HepG2 (cell line): Measurements from ENCODE around the gene XPNPEP1. TPM values are rescaled to one million over a fixed set of nuclear protein-coding genes. Genes with fewer than 3 reads are reported as not detected.

Source experiments
- ATAC-seq: fragments of 200-7000 bp; cut with Tn5 transposase; 3 replicates; pipeline ENCODE4 v1.9.1; 2020; ENCODE audit warnings: mild to moderate bottlenecking, moderate library complexity
- BruUV-seq: library from RNA; stranded (reverse); fragments of 400-500 nt; replicated peaks from 2 replicates; lab custom pipeline; 2021; lab: Mats Ljungman, UMichigan
- CTCF ChIA-PET: fragments of 300-600 bp; formaldehyde crosslinking; extraction: SDS; loops from one replicate; lab custom pipeline; 2021; ENCODE audit warnings: low total read pairs, inconsistent platforms, low intra/inter-chr PET ratio; lab: Yijun Ruan, JAX
- POLR2A ChIA-PET: fragments of 350-600 bp; sonication (Branson Sonifier 250); formaldehyde crosslinking; loops from one replicate; lab custom pipeline; 2020; ENCODE audit warnings: antibody characterized with exemption, inconsistent platforms; lab: Yijun Ruan, JAX
- DNase-seq: peaks from one replicate; pipeline ENCODE4 v3.0.0-alpha.2; 2015; ENCODE audit warnings: low spot score
- FAIRE-seq: peaks from 3 replicates; lab custom pipeline; 2011; peaks lifted over from hg19 to GRCh38; lab: Jason Lieb, UNC
- H2AFZ ChIP-seq: one replicate; pipeline ENCODE4 v1.6.1; 2011; ENCODE audit warnings: low read length, inconsistent platforms
- H3K27ac ChIP-seq: fragments of 300-600 bp; 3 replicates; pipeline ENCODE4 v1.8.0; 2011; ENCODE audit warnings: mixed run types, mild to moderate bottlenecking, mixed read lengths, low read length, inconsistent platforms; ENCODE audit not compliant: insufficient read depth; ENCODE audit errors: extremely low read length
- H3K27me3 ChIP-seq, 2 experiments: fragments of 200-600 bp in 1 of 2; 2 replicates in 1 of 2; 3 replicates in 1 of 2; pipeline versions ENCODE4 v1.6.0 to v1.8.0; 2011; ENCODE audit warnings: low read length in 2 of 2, mild to moderate bottlenecking in 2 of 2, moderate library complexity in 2 of 2, inconsistent platforms in 1 of 2; ENCODE audit not compliant: insufficient read depth in 2 of 2, control insufficient read depth in 1 of 2
- H3K36me3 ChIP-seq, 2 experiments: fragments of 200-600 bp in 1 of 2; replicated peaks in 1 of 2; 2 replicates in 1 of 2; 3 replicates in 1 of 2; pipeline versions ENCODE4 v1.5.1 to v1.8.0; 2011; ENCODE audit warnings: low read length in 2 of 2, inconsistent platforms in 1 of 2; ENCODE audit not compliant: insufficient read depth in 2 of 2, control insufficient read depth in 1 of 2
- H3K4me1 ChIP-seq: 2 replicates; pipeline ENCODE4 v1.5.1; 2012; ENCODE audit warnings: low read length, inconsistent platforms; ENCODE audit not compliant: insufficient read depth
- H3K4me2 ChIP-seq: 2 replicates; pipeline ENCODE4 v1.6.0; 2011; ENCODE audit warnings: low read depth, low read length, inconsistent platforms
- H3K4me3 ChIP-seq, 3 experiments: fragments of 200-600 bp in 1 of 3; sonication (generic), shearing (Covaris generic) in 1 of 3; replicated peaks in 1 of 3; 2 replicates each; pipeline ENCODE4 v1.5.1; 2011 to 2016; ENCODE audit warnings: low read length in 3 of 3, inconsistent platforms in 2 of 3, low read depth in 2 of 3, mild to moderate bottlenecking in 2 of 3, control low read depth in 1 of 3, mixed read lengths in 1 of 3; ENCODE audit not compliant: insufficient read depth in 1 of 3
- H3K79me2 ChIP-seq: one replicate; pipeline ENCODE4 v1.6.1; 2011; ENCODE audit warnings: low read length, inconsistent platforms; ENCODE audit not compliant: insufficient read depth
- H3K9ac ChIP-seq: 2 replicates; pipeline ENCODE4 v1.6.0; 2011; ENCODE audit warnings: mild to moderate bottlenecking, low read depth, low read length, inconsistent platforms; ENCODE audit not compliant: insufficient read depth
- H3K9me3 ChIP-seq: 2 replicates; pipeline ENCODE4 v1.5.1; 2012; ENCODE audit warnings: mild to moderate bottlenecking, low read length
- H4K20me1 ChIP-seq: 2 replicates; pipeline ENCODE4 v1.6.0; 2011; ENCODE audit warnings: inconsistent platforms, mild to moderate bottlenecking, low read length, moderate library complexity; ENCODE audit not compliant: insufficient read depth
- JUN ChIP-seq: sonication (generic); formaldehyde crosslinking; IDR thresholded peaks from 2 replicates; pipeline ENCODE4 v1.4.0; 2020; ENCODE audit warnings: mild to moderate bottlenecking, missing genetic modification reagents
- MXD4 ChIP-seq: IDR thresholded peaks from 2 replicates; pipeline ENCODE4 v1.6.1; 2016; ENCODE audit warnings: mild to moderate bottlenecking, missing biosample characterization, missing genetic modification reagents
- NR0B2 ChIP-seq: sonication (generic); formaldehyde crosslinking; IDR thresholded peaks from 2 replicates; pipeline ENCODE4 v1.4.0; 2020; ENCODE audit warnings: mild to moderate bottlenecking, missing genetic modification reagents
- SIX1 ChIP-seq: sonication (generic); formaldehyde crosslinking; IDR thresholded peaks from 2 replicates; pipeline ENCODE4 v1.4.0; 2020; ENCODE audit warnings: missing genetic modification reagents, borderline replicate concordance
- SIX4 ChIP-seq: sonication (generic); formaldehyde crosslinking; IDR thresholded peaks from 2 replicates; pipeline ENCODE4 v1.4.0; 2020; ENCODE audit warnings: missing genetic modification reagents
- THRA ChIP-seq: sonication (generic); formaldehyde crosslinking; IDR thresholded peaks from 2 replicates; pipeline ENCODE4 v1.4.0; 2020; ENCODE audit warnings: missing genetic modification reagents, borderline replicate concordance
- ZNF281 ChIP-seq: sonication (generic); formaldehyde crosslinking; IDR thresholded peaks from 2 replicates; pipeline ENCODE4 v1.4.0; 2020; ENCODE audit warnings: missing genetic modification reagents, borderline replicate concordance
- ZNF550 ChIP-seq: sonication (generic); formaldehyde crosslinking; IDR thresholded peaks from 2 replicates; pipeline ENCODE4 v1.4.0; 2020; ENCODE audit warnings: mild to moderate bottlenecking, missing genetic modification reagents, borderline replicate concordance
- ZNF570 ChIP-seq: sonication (generic); formaldehyde crosslinking; IDR thresholded peaks from 2 replicates; pipeline ENCODE4 v1.4.0; 2020; ENCODE audit warnings: mild to moderate bottlenecking, missing genetic modification reagents, borderline replicate concordance
- ZNF580 ChIP-seq: IDR thresholded peaks from 2 replicates; pipeline ENCODE4 v1.6.1; 2016; ENCODE audit warnings: low read depth, borderline replicate concordance
- WGBS: methylation state at CpG from one replicate; pipeline ENCODE4 v1.1.6; 2017; ENCODE audit warnings: low lambda C conversion rate; 5-methylcytosine and 5-hydroxymethylcytosine counted together
- in situ Hi-C: cut with HindIII; loops from 2 replicates; pipeline ENCODE4 v1.10.0; 2017; ENCODE audit warnings: low pct_unique_long_range_greater_than_20kb; ENCODE audit not compliant: extremely low pct_ligation_motif_present
- intact Hi-C: fragments of 100-400 bp; cut with micrococcal nuclease; formaldehyde crosslinking; loops from one replicate; pipeline ENCODE4 v1.10.0; 2022; ENCODE audit not compliant: unreplicated experiment
- polyA plus RNA-seq, 8 experiments: library from polyadenylated mRNA; depleted of rRNA in 3 of 8; stranded (reverse) in 7 of 8; unstranded in 1 of 8; fragments of >200 nt; fragmentation: Illumina TruSeq in 4 of 8; extraction: Trizol in 4 of 8; gene quantifications; 2 replicates each; pipeline versions ENCODE4 v1.2.1 to v1.2.3, GENCODE V29; 2011 to 2016; ENCODE audit warnings: low read depth in 4 of 8, missing spikeins in 1 of 8, mixed read lengths in 1 of 8; ENCODE audit not compliant: insufficient read depth in 1 of 8
- total RNA-seq, 5 experiments: library from RNA; depleted of rRNA; stranded (reverse); fragments of >200 nt; fragmentation: Illumina TruSeq; extraction: Trizol; gene quantifications; 2 replicates each; pipeline ENCODE4 v1.2.3, GENCODE V29; 2016; ENCODE audit warnings: low read depth in 1 of 5

Gene XPNPEP1
- total and polyA plus RNA-seq, 2 of the 13 experiments (the other 11 are each of a cell fraction or from before 2014, with no cell fraction given), result 30.3 to 55.5 TPM

- H3K79me2 ChIP-seq, result no peaks in the 10 kb centered on the region
- H3K27me3 ChIP-seq, result peaks cover 1 to 27% of the 10 kb centered on the region in 2 experiments; a peak in 3 of 5 replicates
- no peak overlapping the region for H3K9ac ChIP-seq
- in situ Hi-C loops (no loop called here), intact Hi-C loops (no loop called here)
- CTCF ChIA-PET, result no interaction called here
- TF ChIP-seq MXD4 (CRISPR knock-in tag), result no peak
- TF ChIP-seq SIX1, result no peak
- no peak for TF ChIP-seq ZNF570 (CRISPR knock-in tag)
- no peak for TF ChIP-seq SIX4 (CRISPR knock-in tag)
- TF ChIP-seq ZNF281 (CRISPR knock-in tag), result no peak
- no peak for TF ChIP-seq NR0B2
- no peak for TF ChIP-seq JUN
- no peak for TF ChIP-seq ZNF580
- no peak for TF ChIP-seq THRA
- no peak for TF ChIP-seq ZNF550 (CRISPR knock-in tag)
- TF ChIP-seq, all 625 proteins: peak for 0
- no peak overlapping the region for H3K27ac ChIP-seq
- H3K4me2 ChIP-seq, result no peak overlapping the region
- 86% methylated on average over 10 of the region's 10 CpGs for WGBS
- H4K20me1 ChIP-seq, result no peaks in the 10 kb centered on the region
- ATAC-seq (no peak), FAIRE-seq (no peak), DNase-seq (no peak)
- no TSS peak for BruUV-seq
- no peaks in the 10 kb centered on the region for H3K9me3 ChIP-seq
- no peak overlapping the region for H2AFZ ChIP-seq
- POLR2A ChIA-PET, result no interaction called here
- H3K4me3 ChIP-seq, result no peak overlapping the region
- no peaks in the 10 kb centered on the region for H3K36me3 ChIP-seq
- H3K4me1 ChIP-seq, result peaks cover 44% of the 10 kb centered on the region
Measured at GRCh38 chr10:109926061-109926745, 2.9 kb upstream of the XPNPEP1 start.
